ENCODE data around the gene PRDX1. TPM values are rescaled to one million over a fixed set of nuclear protein-coding genes. Genes with fewer than 3 reads are reported as not detected.

Gene PRDX1
- total RNA-seq, 1 experiment from 2014 or later: 967 TPM

DNA sequence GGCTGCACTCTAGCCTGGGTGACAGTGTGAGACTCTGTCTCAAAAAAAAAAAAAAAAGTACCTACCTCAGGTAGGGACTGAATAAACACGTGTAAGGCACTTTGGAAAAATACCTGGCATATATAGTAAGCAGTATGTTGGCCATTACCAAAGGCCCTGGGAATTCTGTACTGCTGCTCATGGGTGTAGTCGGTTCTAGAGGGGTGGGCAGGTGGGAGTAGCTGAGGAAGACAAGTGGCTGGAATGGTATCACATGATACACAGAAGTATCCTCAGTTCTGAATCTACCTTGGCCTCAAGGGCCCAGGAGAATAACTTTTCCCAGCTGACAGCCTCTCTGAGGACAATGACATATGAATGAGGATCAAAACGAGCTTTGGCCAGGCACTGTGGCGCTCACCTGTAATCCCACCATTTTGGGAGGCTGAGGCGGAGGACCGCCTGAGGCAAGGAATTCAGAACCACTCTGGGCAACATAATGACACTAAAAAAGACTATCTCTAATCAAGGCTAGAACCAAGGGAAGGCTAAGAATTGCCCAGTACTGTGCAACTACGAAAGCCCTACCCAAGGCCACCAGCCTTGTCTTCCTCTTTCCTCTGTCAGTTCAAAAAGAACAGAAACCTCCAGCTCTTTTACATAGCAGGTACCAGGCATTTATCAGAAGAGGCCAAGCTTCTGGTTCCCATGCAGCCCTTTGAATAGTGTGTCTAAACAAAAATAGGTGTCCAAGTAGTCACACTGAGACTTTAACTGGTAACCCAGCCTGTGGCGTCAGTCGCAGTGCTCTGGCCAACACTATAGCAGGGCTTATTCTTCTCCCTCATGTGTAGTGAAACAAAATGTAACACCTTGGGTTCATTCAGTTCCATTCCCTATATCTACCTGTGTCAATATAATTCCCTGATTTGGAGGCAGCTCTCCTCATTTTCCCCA, 11.4 kb downstream of the PRDX1 start:
- H3K4me3 ChIP-seq (ENCODE audit: low read length): no peak overlapping the region
- H3K9me3 ChIP-seq (ENCODE audit: low read length): no peaks in the 10 kb centered on the region
- H3K27me3 ChIP-seq (ENCODE audit: low read length): no peaks in the 10 kb centered on the region
- no peak overlapping the region for H2AFZ ChIP-seq (ENCODE audit: low read length)
- DNase-seq: no peak
- H3K9ac ChIP-seq (ENCODE audit: low read length): no peak overlapping the region
- intact Hi-C loops (cut with micrococcal nuclease): no loop called here
- CTCF ChIA-PET: no interaction called here
- H3K4me2 ChIP-seq (ENCODE audit: low read length): no peak overlapping the region
- H4K20me1 ChIP-seq (ENCODE audit: low read length): peaks cover 7% of the 10 kb centered on the region; the same call in 1 of the 2 replicates
- H3K27ac ChIP-seq (ENCODE audit: low read length): no peak overlapping the region
- TSS peak; percentile 29 for BruUV-seq (replicated peaks)
- peaks cover 5% of the 10 kb centered on the region for H3K79me2 ChIP-seq (ENCODE audit: low read length)
- H3K9me2 ChIP-seq (replicated peaks; ENCODE audit: low read length): no peaks in the 10 kb centered on the region
- H3F3A ChIP-seq (ENCODE audit: low read length, unreplicated experiment): peaks cover 11% of the 10 kb centered on the region
- no peak for ATAC-seq
- no peaks in the 10 kb centered on the region for H3K4me1 ChIP-seq (ENCODE audit: insufficient read depth, low read length)
- H3K36me3 ChIP-seq (ENCODE audit: low read depth, low read length): peaks cover 53% of the 10 kb centered on the region
- TF ChIP-seq EZH2 (IDR thresholded peaks at IDR 0.05; ENCODE audit: low read length, unreplicated experiment) (no peak), EZH2phosphoT487 (IDR thresholded peaks at IDR 0.05; ENCODE audit: borderline replicate concordance, low read length) (no peak)
- TF ChIP-seq, protein P1, sequence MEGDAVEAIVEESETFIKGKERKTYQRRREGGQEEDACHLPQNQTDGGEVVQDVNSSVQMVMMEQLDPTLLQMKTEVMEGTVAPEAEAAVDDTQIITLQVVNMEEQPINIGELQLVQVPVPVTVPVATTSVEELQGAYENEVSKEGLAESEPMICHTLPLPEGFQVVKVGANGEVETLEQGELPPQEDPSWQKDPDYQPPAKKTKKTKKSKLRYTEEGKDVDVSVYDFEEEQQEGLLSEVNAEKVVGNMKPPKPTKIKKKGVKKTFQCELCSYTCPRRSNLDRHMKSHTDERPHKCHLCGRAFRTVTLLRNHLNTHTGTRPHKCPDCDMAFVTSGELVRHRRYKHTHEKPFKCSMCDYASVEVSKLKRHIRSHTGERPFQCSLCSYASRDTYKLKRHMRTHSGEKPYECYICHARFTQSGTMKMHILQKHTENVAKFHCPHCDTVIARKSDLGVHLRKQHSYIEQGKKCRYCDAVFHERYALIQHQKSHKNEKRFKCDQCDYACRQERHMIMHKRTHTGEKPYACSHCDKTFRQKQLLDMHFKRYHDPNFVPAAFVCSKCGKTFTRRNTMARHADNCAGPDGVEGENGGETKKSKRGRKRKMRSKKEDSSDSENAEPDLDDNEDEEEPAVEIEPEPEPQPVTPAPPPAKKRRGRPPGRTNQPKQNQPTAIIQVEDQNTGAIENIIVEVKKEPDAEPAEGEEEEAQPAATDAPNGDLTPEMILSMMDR (conservative IDR thresholded peaks at IDR 0.05; ENCODE audit: low read depth, low read length): no peak
- POLR2A ChIA-PET (ENCODE audit: unreplicated experiment): no interaction called here

DNA sequence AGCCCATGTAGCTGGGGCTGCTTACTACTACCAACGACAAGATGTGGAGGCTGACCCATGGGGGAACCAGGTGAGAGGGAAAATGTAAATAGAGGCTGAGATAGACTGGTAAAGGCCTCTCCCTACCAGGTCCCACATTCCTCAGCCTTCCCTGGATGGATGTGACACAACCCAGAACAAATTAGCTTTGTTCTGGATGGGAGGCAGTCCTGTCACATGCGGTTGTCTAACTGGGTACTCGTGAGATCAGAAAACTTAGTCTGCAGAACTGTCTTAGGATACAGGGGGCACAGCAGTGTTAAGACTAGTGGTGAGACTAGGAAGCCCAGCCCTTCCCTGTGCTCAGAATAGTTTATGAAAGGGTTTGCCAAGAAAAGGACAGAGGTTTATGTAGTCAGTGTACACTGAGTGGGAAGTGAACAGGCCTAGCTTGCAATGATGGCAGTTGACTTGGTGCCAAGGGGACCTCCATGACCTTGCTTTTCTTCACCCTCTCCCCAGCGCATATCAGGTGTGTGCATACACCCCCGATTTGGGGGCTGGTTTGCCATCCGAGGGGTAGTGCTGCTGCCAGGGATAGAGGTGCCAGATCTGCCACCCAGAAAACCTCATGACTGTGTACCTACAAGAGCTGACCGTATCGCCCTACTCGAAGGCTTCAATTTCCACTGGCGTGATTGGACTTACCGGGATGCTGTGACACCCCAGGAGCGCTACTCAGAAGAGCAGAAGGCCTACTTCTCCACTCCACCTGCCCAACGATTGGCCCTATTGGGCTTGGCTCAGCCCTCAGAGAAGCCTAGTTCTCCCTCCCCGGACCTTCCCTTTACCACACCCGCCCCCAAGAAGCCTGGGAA, 13.2 kb downstream of the PRDX1 start:
- H4K20me1 ChIP-seq (ENCODE audit: low read length): peaks cover 3% of the 10 kb centered on the region; the same call in 1 of the 2 replicates
- CTCF ChIA-PET: no interaction called here

More for the DNA sequence above, 13.2 kb downstream of the PRDX1 start:
- no peaks in the 10 kb centered on the region for H3K4me1 ChIP-seq (ENCODE audit: insufficient read depth, low read length)
- H3K9me2 ChIP-seq (replicated peaks; ENCODE audit: low read length): no peaks in the 10 kb centered on the region
- peak; percentile 57 for ATAC-seq
- no TSS peak for BruUV-seq (replicated peaks)
- H3K4me3 ChIP-seq (ENCODE audit: low read length): no peak overlapping the region
- no peak overlapping the region for H3K9ac ChIP-seq (ENCODE audit: low read length)
- H3K79me2 ChIP-seq (ENCODE audit: low read length): no peaks in the 10 kb centered on the region
- no peak overlapping the region for H3K4me2 ChIP-seq (ENCODE audit: low read length)
- intact Hi-C loops (cut with micrococcal nuclease): no loop called here
- H3K9me3 ChIP-seq (ENCODE audit: low read length): no peaks in the 10 kb centered on the region
- DNase-seq: no peak
- H3K27ac ChIP-seq (ENCODE audit: low read length): no peak overlapping the region
- H3K27me3 ChIP-seq (ENCODE audit: low read length): no peaks in the 10 kb centered on the region
- H2AFZ ChIP-seq (ENCODE audit: low read length): no peak overlapping the region
- H3F3A ChIP-seq (ENCODE audit: low read length, unreplicated experiment): peaks cover 11% of the 10 kb centered on the region
- POLR2A ChIA-PET (ENCODE audit: unreplicated experiment): interaction anchor here (0.6 kb wide), 1 partner anchor 170 kb away, joined by 6 read pairs; no protein-coding TSS in a partner anchor
- peaks cover 37% of the 10 kb centered on the region for H3K36me3 ChIP-seq (ENCODE audit: low read depth, low read length)
- TF ChIP-seq, protein P1 (conservative IDR thresholded peaks at IDR 0.05; ENCODE audit: low read depth, low read length): peak; percentile 20; the same call in 1 of the 2 replicates
- TF ChIP-seq EZH2phosphoT487 (IDR thresholded peaks at IDR 0.05; ENCODE audit: borderline replicate concordance, low read length): no peak
